GM19043 (cell line): Measurements from ENCODE around the gene MACC1.

Experiments used
- ATAC-seq: cut with Tn5 transposase; IDR thresholded peaks from one replicate; pipeline ENCODE4 v1.9.1; 2021; ENCODE audit warnings: low read depth; ENCODE audit not compliant: unreplicated experiment

The MACC1 gene

DNA sequence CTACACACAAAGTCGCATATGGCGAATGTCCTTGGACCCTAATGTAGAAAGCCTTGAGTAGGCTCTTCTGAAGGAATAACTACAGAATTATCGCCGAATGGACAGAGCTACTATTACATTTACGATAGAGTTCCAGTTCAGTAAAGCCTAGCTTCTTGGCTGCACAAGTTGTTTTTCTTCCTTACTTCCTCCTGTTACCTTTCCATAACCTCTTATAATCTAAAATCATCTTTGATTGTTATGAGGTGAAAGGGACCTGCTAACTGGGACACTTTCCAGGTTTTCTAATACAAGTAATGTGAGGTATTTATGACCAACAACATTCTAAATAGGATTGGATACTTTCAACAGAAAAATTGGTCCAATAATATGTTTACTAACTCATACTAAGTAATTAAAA is 31.2 kb downstream of the MACC1 start:
- no peak for ATAC-seq

DNA sequence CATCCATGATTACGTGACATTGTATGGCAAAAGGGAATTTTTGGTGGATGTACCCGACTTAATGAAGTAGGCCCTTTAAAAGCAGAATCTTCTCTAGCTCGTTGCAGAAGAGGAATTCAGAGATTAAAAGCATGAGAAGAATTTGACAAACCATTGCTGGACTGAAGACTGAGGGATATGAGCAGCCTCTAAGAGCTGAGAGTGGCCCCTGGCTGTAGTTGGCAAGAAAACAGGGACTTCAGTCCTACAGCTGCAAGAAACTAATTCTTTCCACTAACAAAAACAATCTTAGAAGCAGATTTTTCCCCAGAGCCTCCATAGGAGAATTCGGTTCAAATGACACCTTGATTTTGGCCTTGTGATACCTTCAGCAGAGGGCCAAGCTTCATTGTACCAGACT is 34.1 kb downstream of the MACC1 start:
- no peak for ATAC-seq

DNA sequence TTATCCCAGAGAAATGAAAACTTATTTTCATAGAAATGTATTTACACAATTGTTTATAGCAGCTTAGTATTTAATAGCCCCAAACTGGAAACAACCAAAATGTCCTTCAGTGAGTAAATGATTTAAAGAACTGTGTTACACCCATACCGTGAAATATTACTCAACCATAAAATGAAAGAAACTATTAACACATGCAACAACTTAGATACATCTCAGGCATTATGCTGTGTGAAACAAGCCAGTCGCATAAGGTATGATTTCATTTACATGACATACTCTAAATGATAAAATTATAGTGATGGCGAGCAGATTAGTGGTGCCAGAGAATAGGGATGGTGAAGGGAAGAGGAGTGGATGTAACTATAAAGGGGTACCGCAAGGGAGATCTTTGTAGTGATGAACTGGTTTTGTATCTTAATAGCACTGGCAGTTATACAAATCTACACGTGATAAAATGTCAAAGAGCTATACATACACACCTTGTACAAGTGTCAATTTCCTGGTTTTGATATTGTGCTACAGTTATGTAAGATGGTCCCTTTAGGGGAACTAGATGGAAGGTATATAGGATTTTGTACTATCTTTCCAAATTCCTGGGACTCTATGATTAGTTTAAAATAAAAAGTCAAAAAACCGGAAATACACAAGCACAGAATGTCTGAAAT is 40.5 kb downstream of the MACC1 start:
- ATAC-seq: no peak

DNA sequence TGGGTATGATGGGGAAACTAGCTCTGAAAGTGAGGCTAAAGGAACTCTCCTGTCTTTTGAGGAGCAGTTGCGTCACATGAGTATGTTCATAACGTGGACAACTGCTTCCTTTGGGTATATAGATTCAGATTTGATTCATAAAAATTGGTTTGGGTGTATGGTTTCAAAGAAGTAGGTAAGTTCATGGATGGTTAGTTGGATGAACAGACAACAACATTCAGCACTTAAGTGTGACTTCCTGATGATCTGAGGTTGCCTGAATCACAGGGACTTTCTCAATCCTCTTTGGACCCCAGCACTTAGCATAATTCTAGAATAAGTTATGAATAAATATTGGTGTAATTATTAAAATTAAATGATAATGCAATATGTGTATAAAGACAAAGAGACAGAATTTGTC is 43.4 kb downstream of the MACC1 start:
- ATAC-seq: no peak

DNA sequence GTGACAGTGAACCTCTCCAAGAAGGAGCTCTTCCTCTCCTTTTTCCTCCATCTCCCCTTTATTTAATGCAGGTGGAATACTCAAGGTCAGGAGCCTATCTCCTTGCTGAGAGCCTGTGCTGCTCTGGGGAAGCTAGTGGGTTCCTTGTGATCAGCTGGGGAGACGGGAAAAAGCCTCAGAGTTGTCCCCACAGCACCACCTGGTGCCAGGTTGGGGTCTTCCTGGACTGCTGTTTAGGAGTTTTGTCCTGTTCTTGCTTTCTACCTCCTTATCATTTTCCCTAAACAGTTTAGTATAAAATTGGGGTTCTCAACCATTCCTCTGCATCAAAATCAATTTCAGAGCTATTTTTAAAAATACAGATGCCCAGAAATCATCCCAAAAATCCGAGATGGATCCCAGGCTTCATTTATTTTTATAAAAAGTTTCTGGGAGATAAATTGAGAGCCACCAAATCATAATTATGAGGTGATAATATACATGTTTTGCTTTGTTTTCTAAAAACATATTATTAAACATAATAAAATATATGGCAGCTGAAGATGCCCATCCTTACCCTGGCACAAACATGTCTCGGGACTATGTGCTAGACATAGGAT is 44.3 kb downstream of the MACC1 start:
- ATAC-seq: no peak

DNA sequence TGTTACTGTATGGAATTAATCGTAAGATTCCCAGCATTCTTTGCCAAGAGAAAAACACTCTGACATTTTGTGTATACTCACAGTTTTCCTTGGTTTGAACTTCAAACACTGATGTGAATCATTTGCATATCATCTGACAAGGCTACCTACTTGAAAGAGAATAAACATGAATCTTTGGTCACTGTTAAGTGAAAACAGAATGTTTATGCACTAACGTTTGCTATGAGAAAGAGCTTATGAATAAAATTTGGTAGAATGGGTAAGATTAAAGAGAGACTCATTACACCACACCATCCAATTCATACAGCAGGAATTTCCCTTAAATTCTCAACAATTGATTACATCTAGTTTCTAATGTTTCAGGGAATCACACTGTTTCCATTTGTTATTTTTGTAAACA is 46.6 kb downstream of the MACC1 start:
- ATAC-seq: no peak

DNA sequence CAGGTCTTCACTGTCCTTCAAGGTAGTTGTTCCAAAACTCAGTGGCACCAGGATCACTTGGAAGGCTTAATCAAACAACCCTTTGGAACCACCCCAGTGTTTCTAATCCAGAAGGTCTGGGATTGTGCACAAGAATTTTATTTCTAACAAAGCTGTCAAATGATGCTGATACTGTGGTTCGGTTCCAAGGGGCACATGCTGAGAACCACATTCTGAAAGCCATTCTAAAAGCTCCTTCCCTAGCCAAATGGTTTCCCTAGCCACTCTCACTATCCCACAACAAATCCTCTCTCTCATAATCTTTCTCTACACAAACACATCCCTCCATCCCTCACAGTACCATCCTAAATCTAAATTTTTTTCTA is 52.1 kb downstream of the MACC1 start:
- no peak for ATAC-seq

DNA sequence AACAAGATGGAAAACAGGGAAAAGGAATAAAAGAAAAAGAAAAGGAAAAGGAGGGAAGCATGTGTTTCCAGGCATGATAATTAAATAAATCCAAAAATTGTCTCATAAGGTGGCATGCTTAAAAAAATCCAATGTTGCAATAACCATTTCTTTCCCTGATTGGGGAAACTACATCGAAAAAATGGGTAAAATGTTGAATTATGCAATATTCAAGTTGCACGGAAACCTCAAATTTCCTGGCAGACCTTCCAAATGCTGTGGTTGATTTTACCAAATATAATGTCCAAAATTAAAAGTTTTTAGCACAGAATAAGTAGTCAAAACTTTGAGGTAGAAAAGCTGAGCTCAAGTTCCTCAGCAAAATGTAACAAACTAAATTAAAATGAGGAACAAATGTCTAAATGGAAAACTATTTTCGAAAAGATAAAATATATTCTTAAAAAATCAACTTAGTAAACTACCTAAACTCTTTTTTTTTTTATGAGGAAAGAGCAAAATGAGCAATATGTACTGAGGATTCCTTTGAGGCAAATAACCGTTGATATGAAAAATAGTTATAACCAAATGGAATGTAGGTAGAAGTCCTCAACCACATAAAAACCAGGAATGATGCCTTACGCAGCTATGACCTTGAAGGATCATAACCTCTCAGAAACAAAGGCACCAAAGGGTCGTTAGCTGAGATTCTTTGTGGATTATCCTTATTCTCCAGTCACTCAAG is 52.6 kb downstream of the MACC1 start:
- no peak for ATAC-seq

DNA sequence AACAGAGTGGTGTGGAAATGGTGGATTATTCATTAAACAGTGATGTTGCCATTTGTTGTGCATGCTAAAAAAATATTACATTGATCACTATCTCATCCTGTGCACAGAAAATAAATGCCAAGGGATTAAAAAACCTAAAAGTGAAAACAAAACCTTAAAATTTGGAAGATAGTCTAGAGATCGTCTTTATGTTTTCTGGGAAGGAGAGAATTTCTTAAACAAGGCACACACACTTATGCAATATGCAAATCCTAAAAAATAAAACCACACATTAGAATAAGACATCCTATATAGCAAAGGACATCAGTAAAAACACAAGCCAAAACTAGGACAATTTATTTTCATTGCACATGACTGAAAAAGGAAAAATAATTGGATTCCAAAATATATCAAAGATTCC is 54.5 kb downstream of the MACC1 start:
- no peak for ATAC-seq

DNA sequence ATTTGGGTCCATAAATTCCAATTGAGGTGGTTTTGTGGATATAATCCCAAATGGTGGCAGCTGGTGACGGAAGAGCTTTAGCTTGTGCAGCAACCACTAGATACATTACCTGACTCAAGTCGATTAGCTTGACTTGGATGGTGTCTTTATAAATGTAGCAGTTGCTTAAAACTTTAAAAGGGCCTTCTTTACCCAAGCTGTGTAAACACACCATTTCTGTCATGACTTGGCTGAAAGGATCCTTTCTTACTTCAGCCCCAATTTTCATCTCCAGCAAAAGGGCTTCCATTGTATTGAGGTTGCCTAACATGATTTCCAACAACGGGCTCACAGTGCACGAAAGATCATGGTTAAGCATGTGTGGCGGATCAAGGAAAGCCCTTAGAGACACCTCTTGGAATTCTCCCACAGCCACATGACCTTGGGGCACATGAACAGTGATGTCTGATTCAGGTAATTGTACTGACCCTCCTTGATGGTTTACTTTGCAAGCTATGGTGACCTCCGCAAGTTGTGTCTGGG is 57.9 kb downstream of the MACC1 start:
- no peak for ATAC-seq

DNA sequence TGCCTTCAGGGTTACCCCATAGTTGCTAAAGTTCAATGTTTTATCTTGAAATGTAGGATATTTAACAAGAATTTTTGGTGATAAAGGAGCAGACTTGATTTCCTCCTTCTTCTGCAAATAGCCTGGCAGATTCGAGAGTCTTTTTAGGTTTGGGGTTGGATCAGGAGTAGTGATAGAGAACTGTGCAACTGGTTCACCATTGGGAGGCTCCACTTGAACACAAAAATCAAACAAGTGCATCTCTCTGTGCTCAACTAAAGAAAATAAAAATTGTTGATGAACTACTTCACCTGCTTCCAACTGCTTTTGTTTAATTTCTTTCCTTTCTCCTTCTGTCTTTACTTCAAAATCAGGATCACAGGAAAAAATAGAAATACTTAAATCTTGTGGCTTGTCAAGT is 58.5 kb downstream of the MACC1 start:
- no peak for ATAC-seq

DNA sequence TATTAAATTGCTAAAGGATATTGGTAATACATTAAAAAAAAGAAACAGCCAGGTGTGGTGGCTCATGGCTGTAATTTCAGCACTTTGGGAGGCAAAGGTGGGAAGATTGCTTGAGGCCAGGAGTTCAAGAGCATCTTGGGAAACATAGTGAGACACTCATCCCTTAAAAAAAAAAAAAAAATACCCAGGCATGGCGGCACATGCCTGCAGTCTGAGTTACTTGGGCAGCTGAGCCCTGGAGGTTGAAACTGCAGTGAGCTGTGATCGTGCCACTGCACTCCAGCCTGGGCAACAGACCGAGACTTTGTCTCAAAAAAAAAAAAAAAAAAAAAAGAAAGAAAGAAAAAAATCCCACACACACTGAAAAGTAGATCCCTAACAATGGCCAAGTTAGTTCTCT is 59.7 kb downstream of the MACC1 start:
- no peak for ATAC-seq

DNA sequence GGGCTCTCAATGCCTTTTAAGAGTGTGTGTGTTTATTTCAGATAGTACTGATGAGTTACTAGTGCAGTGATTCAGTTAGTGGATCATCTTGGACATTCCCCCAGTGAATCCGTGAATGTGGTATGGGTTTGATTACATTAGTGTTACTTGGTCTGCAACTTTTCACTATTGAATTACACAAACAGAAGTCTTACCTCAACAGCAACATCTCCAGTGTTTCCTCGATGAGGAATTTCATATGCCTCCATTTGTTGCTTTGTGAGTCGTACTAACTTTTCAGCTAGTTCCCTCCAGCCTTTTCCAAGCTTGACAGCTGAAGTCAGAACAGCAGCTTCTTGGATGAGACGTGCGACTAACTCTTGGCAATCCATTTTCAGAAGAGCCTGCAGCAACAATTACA is 63.2 kb downstream of the MACC1 start:
- no peak for ATAC-seq

DNA sequence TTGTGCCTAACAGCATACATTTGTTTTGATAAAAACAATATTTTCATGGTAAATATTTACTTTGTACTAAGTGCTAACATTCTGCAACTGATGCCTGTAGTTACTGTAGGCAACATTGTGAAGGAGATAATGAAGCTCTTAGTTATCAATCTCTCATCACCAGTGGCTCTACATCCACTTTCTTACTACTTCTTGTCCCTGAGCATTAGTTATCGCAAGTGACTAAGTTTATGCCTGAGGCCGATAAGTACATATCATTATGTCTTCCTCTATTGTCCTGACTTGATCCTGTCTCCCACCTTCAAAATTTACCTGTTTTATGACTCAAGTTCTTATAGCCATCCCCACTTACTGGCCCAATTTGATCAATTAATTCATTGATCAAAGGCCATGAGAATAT is 63.6 kb downstream of the MACC1 start:
- no peak for ATAC-seq

DNA sequence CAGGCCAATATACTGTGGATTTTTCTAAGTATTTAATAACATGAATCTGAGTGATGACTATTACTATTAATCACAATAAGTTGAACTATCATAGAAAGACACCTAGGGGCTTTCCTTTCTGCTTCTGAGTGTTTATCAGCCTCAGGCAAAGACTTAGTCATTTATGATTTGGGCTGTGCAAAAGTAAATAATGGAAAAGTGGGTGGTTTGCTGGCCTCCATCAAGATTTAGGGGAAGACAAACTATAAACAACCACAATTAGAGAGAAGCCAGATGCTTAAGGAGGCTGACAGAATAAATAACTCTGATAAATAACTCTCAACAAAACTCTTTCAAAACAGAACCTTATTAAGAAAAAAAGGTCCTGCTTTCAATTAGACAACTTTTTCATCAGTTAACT is 64.7 kb downstream of the MACC1 start:
- ATAC-seq: no peak

DNA sequence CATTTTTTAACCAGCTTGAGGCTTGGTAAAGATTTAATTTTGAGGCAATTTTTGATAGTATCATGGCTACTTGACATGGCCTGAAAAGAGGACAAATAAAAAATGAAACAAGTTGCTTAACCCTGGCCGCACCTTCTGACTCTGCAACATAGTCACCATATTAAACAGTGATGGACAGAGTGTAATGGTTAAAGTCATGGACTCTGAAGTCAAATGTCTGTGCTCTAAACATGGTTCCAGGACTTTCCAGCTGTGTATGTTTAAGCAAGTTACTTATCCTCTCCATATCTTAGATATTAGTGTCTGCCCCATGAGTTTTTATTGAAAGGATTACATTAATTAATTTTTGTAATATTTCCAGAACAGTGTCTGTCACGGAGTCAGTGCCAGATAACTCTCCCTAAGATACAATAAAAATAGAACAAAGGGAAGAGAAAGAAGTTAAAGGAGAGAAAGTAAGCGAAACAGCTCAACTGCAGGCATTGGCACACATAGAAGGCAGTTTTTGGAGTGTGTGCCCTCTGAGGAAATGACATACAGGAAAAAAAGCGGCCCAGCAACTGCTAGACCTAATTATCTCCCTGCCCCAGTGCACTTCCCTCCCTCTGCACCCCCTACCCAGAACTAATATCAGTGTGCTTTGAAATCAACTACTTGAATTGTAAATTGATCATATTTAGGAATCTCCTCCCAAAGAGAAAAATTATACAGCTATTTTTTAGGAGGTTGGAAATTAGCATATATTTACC is 65.3 kb downstream of the MACC1 start:
- ATAC-seq: no peak

DNA sequence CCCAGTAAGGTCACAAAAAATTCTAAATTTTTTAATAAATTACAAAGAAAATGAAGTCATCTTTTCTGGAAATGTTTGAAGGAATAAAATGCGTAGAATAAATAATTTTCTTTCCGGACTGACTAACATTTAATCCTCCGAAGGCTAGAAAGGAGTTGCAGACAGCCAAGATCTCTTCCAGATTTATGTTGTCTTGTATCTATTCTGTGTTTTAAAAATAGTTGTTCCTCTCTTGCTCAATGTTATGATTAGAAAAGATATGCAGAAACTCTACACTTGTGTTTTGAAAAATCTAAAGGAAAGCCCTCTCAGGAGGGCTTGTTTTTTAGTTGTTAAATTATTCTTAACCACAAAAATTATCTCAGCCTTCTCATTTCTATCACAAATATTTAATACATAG is 70.7 kb downstream of the MACC1 start:
- ATAC-seq: no peak

DNA sequence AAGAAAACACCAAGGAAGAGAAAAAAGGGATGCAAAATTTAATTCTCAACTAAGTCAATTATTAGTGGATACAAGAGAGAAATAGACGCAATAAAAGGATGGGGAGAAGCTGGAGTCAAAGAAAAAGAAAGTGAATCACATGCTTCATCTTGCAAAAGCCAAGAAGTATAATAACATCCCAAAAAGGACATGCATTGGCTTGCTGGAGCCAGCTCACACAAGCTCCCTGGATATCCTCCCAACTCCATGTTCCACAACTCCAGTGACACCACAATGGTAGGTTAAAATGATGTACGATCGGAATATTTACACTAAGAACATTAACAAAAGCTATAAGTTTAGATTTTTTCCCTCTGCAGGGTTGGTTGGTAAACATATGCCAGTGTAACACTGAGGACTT is 72.4 kb downstream of the MACC1 start:
- no peak for ATAC-seq

DNA sequence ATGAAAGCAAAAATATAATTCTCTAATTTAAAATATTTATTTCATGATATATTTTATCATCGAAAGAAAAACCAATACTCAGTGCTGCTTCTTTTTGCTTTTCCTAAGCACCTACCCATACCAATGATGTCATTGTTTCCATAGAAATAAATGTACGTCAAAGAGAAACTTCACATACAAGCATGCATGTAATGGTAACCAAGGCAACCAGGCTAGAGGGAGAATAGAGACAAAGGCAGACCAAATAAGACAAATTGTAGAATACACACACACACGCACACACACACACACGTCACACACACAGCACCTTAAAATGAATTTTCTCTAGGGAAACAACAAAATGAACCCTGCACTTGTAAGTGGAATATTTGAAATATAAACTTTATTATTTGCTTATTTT is 75.5 kb downstream of the MACC1 start:
- no peak for ATAC-seq

DNA sequence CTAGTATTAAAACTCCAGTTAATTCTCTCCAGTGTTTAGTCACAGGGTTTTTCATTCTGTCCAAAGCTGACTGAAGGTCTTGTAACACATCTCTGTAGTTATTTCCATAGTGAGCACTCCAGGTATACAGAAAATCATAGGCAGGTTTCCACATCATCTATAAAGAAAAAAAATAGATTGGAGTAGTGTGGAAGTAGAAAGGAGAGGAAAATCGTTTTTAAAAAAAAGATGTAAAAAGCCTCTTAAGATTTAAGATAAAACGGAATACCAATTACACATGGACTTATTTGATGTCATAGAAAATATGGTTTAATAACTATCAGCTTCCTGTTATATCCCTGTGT is 76.2 kb downstream of the MACC1 start:
- no peak for ATAC-seq

DNA sequence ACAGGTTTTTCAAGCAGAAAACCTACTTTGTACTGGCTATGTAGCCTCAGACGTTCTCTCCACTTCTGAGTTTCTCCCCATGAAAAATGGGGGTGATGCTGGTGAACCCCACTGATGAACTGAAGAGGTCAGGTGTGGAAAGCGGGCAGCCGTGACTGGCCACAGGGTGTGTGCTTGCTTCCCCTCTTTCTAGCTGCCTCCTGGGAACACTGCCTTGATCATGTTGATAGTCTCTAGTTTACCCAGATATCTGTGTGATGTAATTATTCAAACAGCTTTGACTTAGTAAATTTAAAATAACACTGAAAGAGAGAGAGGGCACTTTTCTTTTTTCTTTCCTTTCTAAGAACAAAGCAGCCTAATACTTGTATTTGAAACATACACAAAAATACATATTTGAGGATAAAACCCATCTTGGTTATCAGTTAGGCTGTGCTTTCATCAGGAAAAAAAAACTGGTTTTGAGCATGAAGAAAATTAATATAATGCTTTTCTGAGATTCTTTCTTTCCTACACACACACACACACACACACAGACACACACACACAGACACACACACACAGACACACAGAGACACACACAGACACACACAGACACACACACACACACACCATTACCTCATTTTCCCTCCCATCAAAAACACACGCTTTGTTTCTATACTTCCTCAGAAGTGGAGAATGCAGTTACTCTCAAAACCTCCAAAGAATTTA is 76.7 kb downstream of the MACC1 start:
- ATAC-seq: no peak
